Stimulated activated CD4-positive, alpha-beta T cell treated with anti-CD3 and anti-CD28 coated beads, Interleukin-1b, Interleukin-23, amount 100 ng/mL, for 48 hours (primary cell): ENCODE results near the gene ID2.
A peak's percentile ranks its signal among the peaks of the same experiment; 100 is the strongest.
"Not testable (repeated sequence)": the region's sequence is repeated elsewhere in the genome, so short reads cannot be mapped to it uniquely, and the experiment has no call there.

Source experiments
- DNase-seq: peaks from one replicate; pipeline ENCODE4 v3.0.0-alpha.2; 2020

Gene ID2

GRCh38 chr2:8691859-8692437 is 10.1 kb downstream of the ID2 start:
- DNase-seq, result no peak

- DNase-seq, result no peak
Measured at GRCh38 chr2:8692783-8693156, 10.9 kb downstream of the ID2 start.

DNA sequence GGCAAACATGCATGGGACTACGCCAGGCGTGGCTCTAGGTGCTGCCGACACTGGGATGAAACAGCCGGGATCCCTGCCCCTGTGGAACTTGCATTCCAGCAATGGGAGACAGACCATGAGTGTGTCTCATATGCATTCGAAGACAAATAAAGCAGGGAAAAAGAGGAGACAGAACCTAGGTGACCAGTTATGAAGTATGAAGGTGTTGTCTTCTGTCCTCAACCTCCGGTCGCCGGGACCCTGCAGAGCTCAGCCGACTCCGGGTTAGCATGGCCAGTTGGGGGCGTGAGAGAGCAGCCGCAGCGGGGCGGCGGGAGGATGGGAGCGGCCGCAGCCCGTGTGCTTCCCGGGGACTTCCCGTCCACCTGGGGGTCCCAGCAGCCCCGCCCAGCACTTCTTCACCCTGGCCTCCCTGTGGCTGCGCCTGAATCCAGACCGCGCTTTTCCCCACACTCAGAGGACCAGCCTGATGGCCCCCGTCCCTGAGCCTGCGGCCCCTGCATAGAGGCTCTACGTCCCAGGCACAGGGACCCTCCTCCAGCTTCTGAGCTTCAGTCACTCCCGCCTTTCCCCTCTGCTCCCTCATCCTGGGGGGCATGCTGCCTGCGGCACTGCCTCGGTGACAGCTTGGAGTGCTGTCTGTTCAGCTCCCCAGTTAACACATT is 11.4 kb downstream of the ID2 start:
- peak; percentile 37 for DNase-seq

- no peak for DNase-seq
Measured at GRCh38 chr2:8694737-8695136, 12.9 kb downstream of the ID2 start.

DNA sequence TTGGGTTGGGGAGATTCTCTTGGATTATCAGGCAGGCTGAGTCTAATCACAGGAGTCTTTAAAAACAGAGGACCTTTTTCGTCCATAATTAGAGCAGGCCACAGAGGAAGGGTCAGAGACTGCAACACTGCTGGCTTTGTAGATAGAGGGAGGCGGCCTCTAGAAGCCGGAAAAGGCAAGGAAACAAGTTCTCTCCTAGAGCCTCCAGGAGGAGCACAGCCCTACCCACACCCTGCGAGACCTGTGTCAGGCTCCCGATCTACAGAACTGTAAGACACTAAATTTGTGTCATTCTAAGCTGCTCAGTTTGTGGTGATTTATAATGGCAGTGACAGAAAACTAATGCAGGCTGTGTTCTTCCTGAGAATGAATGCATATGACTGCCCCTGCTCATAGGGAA is 15.3 kb downstream of the ID2 start:
- no peak for DNase-seq

DNA sequence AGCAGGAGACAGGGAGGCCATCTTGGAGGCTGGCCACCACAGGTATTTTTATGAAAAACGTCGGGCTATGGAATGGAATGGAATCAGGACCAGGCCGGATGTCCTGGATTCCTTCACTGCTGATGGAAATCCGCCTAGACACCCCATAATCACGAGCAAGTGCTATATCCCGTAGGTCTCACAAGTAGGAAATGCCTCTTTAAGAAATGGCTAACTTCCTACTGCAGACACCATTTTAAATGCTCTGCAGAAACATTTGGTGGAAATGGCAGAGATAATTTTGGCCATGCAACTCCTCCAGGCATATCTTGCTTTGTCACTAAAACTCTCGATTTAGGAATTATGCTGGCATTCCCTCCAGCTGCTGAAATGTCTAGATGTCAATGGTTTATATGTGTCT is 18.0 kb downstream of the ID2 start:
- no peak for DNase-seq

- no peak for DNase-seq
Measured at GRCh38 chr2:8701681-8702379, 20.0 kb downstream of the ID2 start.

GRCh38 chr2:8704906-8705305 is 23.1 kb downstream of the ID2 start:
- DNase-seq, result no peak

- DNase-seq, result no peak
Measured at GRCh38 chr2:8709611-8710010, 27.8 kb downstream of the ID2 start.

DNA sequence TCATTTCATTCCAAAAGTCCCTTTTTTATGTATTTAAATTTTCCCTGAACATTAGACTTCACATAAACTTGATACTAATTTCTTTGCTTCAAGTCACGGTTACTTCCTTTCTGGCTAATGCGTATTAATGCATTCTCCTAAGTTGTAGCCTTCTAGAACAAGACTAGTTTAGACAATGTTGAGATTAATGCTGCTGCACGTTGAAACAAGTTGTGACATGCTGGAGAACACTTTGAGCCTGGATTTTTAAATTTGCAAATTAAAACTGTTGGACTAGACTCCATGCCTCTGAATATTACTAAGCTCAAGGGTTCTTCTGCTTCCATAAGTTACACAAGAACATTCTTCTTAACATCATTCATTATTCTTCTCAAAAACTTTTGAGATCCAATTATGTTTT is 29.1 kb downstream of the ID2 start:
- DNase-seq, result no peak

DNA sequence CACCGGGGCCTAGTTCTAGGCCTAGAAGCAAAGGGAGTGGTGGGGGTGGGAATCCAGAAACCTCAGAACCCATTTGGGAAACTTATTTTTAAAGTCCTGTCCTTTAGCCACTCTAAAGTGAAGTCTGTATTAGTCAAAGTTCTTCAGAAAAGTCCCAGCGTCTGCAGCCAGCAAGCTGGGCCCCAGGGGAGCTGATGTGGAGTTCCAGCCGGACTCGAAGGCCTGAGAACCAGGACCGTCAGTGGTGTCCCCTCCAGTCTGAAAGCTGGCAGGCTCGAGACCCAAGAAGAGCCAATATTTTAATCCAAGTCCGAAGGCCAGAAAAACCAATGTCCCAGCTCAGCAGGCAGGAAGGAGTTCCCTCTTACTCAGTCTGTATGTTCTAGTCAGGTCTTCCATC is 32.4 kb downstream of the ID2 start:
- no peak for DNase-seq

GRCh38 chr2:8714971-8715370 is 33.1 kb downstream of the ID2 start:
- no peak for DNase-seq

DNA sequence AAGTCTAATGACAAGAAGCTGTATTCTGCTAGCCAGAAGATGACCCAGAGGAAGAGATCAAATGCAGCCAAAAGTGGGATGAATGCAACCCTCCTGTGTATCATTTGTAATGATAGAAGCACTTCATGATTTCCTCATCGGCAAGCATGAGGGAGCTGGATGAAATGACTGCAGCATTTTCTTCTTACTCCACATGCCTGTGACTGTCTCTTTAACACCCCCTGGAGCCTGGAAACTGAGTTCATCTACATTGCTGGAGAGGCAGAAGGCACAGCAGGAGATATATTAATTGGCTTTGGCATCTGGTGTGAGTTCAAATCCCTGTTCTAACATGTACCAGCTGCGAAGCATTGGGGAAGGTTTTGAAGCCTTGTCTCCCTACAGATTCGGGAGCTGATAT is 37.7 kb downstream of the ID2 start:
- no peak for DNase-seq

DNA sequence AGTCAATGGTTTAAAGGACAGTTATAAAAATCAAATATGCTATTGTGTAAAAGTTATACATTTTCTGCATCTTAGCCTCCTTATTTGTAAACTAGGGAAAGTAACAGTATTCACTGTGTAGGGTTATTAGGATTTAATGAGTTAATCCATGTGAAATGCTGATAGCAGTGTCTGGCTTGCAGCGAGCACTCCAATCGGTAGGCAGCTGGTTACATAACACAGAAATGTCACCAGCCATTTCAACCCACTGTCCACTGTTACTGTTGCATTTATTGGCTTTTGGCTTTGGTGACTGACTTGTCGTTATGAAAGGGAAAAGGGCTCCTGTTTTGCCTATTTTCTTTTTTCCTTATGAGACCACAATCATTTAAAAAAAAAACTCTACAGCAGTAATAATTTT is 38.9 kb downstream of the ID2 start:
- DNase-seq, result no peak

DNA sequence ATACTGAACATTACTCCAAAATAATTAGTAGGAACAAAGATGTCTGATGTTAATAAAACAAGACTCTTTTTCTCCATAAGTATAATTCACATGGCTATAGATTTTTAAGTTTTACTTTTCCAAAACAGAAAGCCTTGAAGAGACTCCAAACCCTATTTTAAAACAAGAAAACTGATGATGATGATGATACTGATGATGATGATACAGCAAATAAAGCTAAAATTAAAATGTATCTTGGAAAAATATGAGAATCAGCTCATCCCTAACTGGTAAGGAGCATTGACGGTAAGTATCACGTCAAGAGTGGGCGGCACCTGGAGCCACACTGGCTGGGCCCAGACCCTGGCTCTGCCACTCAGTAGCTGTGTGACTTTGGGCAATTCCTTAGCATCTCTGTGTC is 39.6 kb downstream of the ID2 start:
- no peak for DNase-seq

- no peak for DNase-seq
Measured at GRCh38 chr2:8722986-8723385, 41.1 kb downstream of the ID2 start.

GRCh38 chr2:8725838-8726237 is 44.0 kb downstream of the ID2 start:
- DNase-seq, result no peak

- DNase-seq, result no peak
Measured at GRCh38 chr2:8728305-8729015, 46.6 kb downstream of the ID2 start.

DNA sequence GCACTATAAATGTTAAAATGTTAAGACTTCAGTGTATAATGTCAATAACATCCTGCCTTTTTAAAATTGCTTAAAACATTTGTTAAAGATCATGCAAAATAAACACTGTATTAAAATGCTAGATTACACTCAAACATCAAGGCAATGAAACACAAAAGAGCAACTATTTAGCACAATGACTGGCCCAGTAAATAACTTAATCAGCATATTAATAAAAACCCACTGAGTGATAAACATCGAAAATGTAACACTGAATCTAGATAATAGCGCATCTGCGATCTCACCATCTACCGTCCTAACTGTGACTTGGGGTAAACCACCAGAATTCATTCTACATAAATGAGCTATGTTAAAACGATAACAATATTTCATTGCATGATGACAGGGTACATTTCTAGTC is 47.2 kb downstream of the ID2 start:
- not testable (repeated sequence) for DNase-seq

GRCh38 chr2:8729939-8730338 is 48.1 kb downstream of the ID2 start:
- DNase-seq, result no peak

DNA sequence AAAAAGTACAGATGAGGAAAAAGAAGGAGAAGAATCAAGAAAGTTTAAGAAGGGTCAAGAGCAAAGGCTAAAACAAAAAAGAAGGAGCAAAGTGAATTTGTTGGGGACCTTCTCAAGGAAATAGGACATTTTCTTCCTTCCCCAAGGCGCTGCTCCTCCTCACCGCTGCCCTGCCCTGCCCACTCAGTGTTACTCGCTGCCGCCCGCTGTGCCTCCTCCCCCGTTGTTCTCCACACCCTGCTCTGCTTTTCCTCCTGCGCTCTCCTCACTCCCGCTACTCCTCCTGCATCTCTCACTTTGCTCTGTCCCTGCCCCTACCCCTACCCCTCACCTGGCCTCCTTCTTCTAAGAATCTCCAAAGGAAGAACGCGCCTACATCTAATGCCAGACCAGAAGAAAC is 50.7 kb downstream of the ID2 start:
- DNase-seq, result no peak
